ENCODE data around the gene TRIM3.
A peak's percentile ranks its signal among the peaks of the same experiment; 100 is the strongest.

The TRIM3 gene

DNA sequence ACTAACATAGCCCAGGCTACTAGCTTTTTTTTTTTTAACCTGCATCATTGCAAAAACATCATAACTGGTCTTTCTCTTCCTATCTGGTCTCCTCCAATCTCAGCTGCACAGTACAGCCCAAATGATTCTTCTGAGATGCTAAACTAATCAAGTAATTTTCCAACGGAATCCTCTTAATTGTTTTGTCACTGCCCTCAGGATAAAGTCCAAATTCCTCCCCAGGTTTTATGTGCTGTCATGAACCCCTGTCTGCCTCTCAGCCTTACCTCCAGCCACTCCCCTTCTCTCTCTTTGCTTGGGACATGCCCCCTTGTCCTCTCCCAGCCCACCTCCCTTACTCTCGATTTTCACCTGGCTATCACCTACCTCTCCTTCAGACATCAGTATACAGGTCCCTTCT lies 67.4 kb downstream of the TRIM3 start:
- DNase-seq = no peak
- intact Hi-C loops (cut with DNase I) = no loop called here

DNA sequence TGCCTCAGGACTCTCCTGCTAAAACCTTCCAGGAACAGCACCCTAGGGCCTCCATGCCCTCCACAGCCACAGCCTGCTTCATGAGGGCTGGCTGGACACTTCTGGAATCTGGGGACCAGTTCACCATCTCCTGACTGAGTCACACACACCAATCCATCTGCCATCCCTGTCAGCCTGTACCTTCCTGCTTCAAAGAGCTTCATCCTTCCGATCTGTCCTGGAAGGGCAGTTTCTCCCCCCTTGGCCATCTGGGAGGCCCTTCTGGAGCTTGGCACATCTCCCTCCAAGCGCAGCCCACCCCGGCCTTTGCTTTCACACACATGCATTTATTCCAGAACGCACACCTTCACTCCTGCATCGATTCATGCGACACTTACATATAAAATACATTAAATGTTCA lies 67.9 kb downstream of the TRIM3 start:
- peak in 2 of 42 donors; percentile 14 to 19 for DNase-seq
- intact Hi-C loops (cut with DNase I) = no loop called here

DNA sequence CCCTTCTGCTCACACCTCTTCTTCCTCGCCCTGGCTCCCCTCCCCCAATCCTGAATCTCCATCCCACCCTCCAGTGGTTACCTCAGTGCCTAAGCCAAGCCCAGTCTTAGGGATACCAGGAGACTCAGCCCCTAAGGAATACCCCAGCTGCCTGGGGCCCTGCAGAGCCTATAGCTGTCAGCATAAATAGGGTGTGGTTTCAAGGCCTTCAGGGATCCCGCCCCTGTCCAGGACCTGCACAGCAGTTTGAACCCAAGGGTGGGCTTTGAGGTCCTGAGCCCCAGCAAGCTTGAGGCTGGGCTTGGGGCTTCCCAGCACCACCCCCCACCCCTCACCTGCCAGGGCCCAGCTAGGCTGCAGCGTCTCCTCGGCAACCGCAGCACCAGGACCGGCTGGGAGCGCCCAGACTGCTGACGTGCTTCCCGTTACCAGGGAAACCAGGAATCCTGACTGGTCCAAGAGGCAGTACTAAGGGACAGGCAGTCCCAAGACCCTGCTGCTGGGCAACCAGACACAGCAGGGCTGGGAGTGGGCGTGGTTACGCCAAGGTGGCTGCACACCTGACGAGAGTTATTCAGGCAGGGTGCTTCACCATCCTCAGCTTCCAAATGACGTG lies 68.6 kb downstream of the TRIM3 start:
- DNase-seq = peak in 36 of 42 donors; percentile 39 to 80 (median 62)
- intact Hi-C loops (cut with DNase I) = no loop called here

DNA sequence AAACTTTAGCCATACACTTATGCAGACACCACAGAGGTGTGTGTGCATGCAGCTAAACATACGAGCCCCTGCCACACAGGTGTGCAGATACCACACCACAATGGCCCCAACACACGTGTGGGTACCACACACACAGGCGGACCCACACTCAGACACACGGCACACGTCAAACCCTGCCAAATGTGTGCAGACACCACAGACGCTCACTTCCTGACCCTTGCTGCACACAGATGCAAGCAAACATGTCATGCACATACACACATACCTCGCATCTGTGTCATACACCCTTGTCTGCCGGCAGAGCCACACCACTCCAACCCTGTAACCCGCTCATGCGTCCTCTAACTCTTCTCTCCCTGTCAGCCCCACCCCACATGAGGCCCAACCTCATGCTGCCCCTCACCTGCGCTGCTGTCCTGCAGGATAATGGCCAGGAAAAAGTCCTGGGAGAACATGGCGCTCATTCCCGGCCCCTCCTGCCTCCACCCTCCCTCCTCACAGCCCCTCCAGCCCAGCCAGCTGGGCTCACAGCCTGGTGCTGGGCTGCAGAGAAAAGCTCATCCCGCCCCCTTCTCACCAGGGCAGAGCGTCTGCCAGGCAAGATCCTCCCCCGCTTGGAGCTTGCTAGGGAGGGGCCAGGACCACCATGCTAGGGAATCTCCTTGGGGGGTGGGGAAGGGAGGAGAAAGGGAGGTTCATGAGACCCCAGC lies 69.2 kb downstream of the TRIM3 start:
- intact Hi-C loops (cut with DNase I) = no loop called here

DNA sequence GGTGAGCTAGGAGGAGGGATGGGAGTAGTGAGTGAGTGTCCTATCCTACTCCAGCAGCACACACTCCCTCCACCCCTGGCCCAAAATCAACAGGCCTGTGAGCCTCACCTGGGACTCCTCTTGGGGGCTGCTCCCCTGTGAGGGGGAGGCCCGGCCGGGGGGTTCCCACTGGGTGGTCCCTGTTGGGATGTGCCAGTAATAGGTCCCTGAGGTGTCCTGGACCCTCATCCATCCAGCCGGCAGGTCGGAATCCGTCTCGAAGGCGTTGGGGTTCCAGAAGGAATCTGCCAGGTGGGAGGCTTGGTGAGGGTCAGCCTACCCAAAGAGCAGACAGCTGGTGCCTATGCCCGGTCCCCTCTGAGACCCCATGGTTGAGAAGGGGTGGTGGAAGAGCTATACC lies 70.2 kb downstream of the TRIM3 start:
- intact Hi-C loops (cut with DNase I) = no loop called here
- no peak for DNase-seq

More for the DNA sequence above, 69.2 kb downstream of the TRIM3 start:
- DNase-seq = peak in 32 of 42 donors; percentile 40 to 80 (median 66)

DNA sequence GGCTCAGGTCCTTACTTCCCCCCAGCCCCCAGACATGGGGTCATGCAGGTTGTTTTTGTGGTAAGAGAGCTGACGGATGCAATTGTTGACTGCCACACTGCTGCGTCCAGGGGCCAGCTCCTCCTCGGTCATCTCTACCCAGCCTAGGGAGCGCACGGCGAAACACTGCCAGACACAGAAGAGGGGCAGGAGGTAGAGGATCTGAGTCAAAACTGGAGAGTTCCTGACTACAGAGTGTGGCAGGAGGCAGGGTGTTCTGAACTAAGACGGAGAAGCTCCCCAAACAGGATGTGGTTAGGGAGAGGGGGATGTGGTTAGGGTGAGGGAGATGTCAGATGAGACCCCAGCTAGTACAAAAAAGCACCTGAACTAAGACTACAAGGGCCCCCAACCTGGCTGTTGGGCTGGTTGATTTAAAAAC lies 71.2 kb downstream of the TRIM3 start:
- DNase-seq = no peak

DNA sequence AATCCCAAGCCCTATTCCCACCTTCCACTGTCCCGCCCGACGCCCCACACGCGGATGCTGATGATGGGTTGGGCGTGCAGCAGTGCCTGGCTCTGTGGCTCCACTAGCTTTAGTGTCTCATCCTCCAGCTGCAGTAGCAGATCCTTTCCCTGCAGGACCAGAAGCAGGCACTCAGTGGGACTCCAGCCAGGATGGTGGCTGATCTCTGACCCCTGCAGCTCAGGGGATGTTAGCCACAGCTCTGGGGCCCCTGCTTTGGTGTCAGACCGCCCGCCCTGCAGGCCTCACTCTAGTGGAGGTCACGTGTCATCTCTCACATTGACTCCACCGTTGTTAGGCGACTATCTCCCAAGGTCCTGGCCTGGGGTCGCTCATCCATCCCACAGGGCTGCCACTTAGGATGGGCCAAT lies 71.7 kb downstream of the TRIM3 start:
- intact Hi-C loops (cut with DNase I) = no loop called here
- peak in 3 of 42 donors; percentile 39 to 44 (median 41) for DNase-seq

More for the DNA sequence above, 71.2 kb downstream of the TRIM3 start:
- intact Hi-C loops (cut with DNase I) = no loop called here

DNA sequence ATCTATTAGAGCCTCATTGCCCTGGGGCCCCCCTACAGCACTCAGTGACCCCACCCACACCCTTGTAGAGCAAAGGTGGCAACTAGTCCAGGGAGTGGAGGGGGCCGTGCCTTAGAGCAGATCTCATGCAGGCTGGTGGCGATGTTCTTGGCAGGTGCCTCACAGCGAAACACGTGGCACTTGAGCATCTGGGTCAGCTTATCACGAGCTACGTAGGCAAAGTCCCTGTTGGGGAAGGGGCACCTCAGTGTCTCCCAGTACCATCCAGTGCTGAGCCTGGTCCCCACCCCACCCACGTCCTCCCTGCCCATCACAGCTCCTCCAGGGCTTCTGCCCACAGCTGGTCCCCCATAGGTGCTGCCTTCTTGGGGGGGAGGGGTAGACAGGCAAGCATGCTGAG lies 72.3 kb downstream of the TRIM3 start:
- no peak for DNase-seq
- intact Hi-C loops (cut with DNase I) = no loop called here

DNA sequence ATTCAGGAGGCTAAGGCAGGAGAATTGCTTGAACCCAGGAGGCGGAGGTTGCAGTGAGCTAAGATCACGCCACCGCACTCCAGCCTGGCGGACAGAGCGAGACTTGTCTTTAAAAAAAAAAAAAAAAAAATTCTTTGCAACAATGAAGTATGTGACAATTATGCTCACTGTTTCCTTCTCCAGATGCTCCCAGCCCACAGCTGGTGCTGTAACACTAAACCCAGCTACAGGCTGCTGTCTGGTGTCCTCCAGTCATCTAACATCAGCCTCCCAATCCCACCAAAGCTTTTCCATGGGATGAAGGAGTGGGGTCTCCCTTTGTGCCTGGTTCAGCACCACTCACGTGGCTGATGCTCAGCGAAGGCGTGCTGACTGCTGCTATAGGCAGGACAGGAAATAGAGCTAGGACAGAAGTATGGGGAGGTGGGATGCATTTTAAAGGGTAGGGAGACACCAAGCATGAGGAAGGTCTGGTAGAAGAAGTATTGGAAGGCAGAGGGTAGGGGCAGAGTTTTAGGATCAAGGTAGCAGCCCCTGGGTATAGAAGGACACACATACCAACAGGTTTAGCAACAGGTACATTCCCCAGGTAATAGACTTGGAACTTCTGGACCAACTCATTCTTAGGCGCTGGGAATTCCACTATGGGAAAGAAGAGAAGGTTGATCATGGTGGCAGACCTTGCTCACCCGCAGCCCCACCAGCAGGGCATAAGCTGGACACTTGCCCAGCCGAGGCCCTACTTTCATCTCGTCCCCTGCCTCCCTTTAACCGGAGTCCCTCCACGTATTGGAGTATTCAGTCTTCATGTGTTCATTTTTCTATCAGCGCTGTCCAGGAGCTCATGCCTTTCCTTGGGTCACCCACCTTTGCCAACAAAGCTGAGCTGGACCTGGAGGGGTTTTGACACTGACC lies 73.1 kb downstream of the TRIM3 start:
- intact Hi-C loops (cut with DNase I) = no loop called here
- peak in 7 of 42 donors; percentile 14 to 58 (median 46) for DNase-seq

All from head of caudate nucleus (tissue), 42 donors.